HG03159 (cell line): Measurements from ENCODE around the gene ITPA.

Source experiments
- ATAC-seq: cut with Tn5 transposase; IDR thresholded peaks from one replicate; pipeline ENCODE4 v1.9.1; 2021; ENCODE audit warnings: mild to moderate bottlenecking, moderate library complexity; ENCODE audit not compliant: unreplicated experiment

The ITPA gene

DNA sequence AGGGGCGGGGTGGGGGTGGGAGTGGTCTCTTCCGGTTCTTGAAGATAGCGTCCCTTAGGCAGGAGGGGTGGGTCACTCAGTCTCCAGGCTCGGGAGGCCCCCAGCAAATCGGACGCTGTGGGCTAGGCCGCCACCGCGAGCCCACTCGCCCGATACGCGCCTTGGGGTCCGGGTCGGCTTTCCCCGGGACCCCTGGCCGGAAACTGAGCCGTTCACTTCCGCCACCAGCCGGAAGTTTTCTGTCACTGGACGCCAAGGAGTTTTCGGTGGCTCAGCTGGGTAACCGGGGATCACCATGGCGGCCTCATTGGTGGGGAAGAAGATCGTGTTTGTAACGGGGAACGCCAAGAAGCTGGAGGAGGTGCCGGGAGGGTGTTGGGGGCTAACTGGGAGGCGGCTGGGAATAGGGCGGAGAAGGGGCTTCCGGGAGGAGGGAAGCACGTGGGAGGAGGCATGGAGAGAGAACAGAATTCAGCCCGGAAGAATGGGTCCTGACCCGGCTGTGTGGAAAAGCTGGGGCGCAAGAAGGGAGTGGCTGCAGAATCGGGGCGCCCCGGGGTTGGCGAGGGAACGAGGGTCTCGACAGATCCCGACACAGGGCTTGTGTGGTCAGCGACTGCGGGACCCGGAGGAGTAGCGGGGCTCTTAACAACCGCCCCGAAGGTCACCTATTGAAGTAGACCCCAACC lies at the start of gene ITPA:
Gene ITPA, plus strand, starts transcription at position 242 of the 689 bp plus-strand sequence. Its CDS starts 54 bp downstream, at position 296.
- ATAC-seq = peak; percentile 39

GRCh38 chr20:3160418-3160817 lies 48.9 kb upstream of the ITPA start:
- ATAC-seq = no peak

DNA sequence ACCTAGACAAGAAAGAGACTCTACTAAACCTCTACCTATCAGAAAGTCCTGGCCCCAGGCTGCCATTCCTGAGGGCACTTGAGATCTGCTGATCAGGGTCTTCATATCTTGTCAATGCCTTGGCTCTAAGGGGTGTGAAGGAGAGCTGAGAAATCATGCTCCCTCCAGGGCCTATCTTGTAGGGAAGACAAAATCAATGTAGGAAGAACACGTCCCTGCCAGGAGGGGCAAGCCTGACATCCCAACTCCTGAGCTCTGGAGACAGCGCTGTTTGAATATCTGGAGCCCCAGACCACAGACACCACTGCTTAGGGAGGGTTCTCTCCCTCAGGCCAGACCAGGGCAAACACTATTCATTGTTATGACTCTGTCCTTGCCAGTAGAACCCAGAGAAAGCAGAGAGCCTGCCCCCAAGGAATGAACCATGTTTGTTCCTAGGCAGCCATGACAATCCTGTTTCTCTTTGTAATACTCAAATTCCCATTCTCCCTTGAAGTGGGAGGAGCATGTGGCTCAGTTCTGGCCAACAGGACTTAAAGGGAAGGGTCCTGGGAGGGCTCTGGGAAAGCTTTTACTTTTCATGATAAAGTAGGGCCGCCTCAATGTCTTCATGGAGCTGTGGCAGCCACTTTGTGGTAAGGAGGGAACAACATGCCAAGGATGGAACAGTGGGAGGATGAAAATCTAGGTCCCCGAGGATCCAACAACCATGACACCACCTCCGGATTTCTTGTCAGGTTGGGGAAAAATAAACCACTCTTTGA lies 47.8 kb upstream of the ITPA start:
- ATAC-seq = no peak

DNA sequence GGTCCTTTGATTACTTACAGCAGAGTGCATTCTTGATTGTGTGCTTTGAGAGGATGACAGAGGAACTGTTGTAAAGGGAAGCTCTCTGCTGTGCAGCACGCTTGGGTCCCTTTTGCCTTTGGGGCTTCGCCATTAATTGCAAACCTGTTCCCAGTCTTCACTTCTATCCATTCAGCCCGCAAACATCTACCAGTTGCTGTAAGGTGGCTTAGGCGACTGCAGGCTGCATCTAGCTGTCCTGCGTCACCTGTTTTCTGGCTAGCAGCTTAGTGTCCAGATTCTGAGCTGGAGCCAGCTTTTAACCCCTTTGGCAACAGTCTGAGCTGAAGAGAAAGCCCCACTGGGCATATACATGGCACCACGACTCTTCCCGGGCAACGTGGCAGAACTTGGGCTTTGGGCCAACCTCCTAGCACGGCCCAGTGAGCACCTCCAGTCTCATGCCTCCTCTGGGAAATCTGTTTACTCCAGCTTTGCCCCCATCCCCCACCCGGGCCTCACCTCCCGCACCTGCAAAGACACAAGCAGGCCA lies 47.2 kb upstream of the ITPA start:
- no peak for ATAC-seq

- no peak for ATAC-seq
These were observed 45.9 kb upstream of the ITPA start for GRCh38 chr20:3163099-3164042.

GRCh38 chr20:3164043-3164762 lies 45.1 kb upstream of the ITPA start:
- ATAC-seq = no peak

GRCh38 chr20:3164763-3165410 lies 44.4 kb upstream of the ITPA start:
- ATAC-seq = no peak

- ATAC-seq = no peak
These were observed 43.6 kb upstream of the ITPA start for GRCh38 chr20:3165473-3166337.

GRCh38 chr20:3166338-3166912 lies 42.9 kb upstream of the ITPA start:
- no peak for ATAC-seq

- no peak for ATAC-seq
These were observed 42.4 kb upstream of the ITPA start for GRCh38 chr20:3166913-3167342.

- no peak for ATAC-seq
These were observed 41.6 kb upstream of the ITPA start for GRCh38 chr20:3167738-3168078.

DNA sequence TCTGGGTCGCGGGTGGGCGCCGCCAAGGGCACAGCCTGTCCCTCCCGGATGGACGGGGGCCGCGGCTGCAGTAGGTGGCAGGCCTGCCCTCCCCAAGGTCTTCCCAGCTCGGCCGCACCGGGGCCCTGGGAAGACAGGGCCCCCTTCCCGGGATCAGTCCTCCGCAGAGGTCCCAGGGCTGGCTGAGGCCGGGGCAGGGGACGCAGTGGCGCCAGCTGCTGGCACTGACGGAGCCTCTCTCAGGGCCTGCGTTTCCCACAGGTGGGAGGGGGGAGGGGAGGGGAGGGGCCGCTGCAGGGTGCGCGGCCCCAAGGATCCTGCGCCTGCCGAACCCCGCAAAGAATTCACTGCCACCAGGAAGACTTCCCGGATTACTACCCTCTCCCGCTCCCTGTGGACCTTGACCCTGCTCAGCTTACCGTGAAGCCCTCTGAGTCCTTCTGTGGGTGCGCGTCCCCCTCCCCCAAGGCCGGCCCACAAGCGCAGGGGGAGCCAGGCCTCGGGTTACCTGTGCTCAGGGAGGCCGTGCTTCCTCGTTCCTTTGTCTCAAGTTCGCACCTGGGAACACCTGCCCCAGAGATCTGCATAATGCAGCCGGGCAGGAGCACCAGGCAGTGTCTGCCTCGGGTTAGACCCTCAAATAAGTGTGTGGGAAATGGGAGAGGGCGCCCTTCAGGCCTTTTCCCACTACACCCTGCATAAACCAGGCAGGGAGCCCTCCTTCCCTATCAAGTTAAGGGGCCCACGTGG lies 41.0 kb upstream of the ITPA start:
- no peak for ATAC-seq

GRCh38 chr20:3168829-3169590 lies 40.3 kb upstream of the ITPA start:
- no peak for ATAC-seq

DNA sequence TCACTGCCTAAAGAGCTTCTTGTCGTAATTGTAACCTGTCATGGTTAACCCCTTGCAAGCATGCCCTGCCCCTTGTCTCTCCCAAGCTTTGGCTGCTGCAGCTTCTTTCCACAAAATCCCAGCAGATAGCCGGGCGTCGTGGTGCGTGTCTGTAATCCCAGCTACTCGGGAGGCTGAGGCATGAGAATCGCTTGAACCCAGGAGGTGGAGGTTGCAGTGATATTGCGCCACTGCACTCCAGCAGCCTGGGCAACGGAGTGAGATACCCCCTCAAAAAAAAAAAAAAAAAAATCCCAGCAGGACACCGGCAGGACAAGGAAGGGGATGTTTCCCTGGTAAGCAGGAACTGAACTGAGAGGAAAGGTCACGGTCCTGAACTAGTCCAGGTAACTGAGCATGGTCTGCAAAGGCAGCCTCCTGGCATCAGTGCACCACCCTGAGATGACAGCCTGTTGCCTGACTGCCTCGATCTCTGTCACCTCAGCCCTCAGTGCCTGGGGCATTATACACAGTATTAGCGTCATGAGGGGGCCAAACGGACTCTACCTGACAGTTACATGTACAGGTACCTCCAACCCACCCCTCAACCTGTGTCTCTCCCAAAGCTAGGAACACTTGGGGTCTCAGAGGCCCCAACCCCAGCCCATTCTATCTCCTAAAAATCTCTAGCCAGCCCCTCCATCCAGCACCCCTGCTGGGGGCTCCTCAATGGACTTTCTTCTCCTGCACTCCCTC lies 37.7 kb upstream of the ITPA start:
- no peak for ATAC-seq

DNA sequence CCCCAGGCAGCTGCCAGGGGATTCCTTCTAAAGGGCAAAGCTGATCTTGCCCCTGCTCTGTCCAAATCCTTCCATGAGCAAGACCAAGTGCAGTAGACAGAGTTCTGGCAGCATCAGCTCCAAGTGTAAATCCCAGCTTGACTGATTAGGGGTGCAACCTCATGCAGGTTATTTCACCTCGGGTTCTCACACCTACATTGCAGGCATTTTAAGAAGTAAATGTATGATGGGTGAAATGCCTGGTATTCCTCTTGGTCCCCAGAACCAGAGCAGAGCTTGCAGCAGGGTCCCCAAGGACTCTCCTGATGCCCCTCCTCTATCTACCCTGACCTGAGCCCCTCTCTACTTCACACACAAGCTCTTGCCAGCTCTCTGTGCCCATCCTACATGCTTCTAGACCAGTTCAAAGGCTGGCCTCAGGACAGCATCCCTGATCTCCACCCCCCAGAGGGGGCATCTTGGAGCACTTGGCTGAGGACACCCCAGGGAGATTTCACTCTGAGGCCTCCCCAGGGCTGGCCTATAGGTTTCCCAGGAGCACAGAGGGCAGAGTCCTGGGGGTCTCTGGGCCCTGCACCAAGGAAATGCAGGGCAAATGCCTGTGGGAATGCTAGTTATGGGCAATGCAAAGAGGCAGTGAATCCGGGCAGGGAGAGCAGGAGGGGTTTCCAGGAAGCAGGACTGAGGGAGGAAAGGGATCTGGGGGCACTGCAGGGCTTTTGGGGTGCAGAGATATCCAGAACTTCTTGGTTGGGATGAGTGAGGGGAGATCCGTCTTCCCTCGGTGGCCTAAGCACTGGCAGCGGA lies 37.0 kb upstream of the ITPA start:
- no peak for ATAC-seq
